ENCODE data around the gene PSMA7.
"Not testable (repeated sequence)": the region's sequence is repeated elsewhere in the genome, so short reads cannot be mapped to it uniquely, and the experiment has no call there.

PSMA7 gene

GRCh38 chr20:62151835-62152364, 8.7 kb upstream of the PSMA7 start:
- no peak for DNase-seq

- no peak for DNase-seq
Measured at GRCh38 chr20:62151225-62151624, 8.0 kb upstream of the PSMA7 start.

GRCh38 chr20:62150310-62150575, 7.0 kb upstream of the PSMA7 start:
- DNase-seq = no peak

GRCh38 chr20:62149532-62150309, 6.5 kb upstream of the PSMA7 start:
- DNase-seq = no peak

- no peak for DNase-seq
Measured at GRCh38 chr20:62148908-62149314, 5.7 kb upstream of the PSMA7 start.

GRCh38 chr20:62148383-62148782, 5.2 kb upstream of the PSMA7 start:
- DNase-seq = not testable (repeated sequence)

GRCh38 chr20:62147528-62147927, 4.3 kb upstream of the PSMA7 start:
- DNase-seq = no peak

GRCh38 chr20:62147125-62147524, 3.9 kb upstream of the PSMA7 start:
- no peak for DNase-seq

- no peak for DNase-seq
Measured at GRCh38 chr20:62146019-62146755, 3.0 kb upstream of the PSMA7 start.

GRCh38 chr20:62145688-62146018, 2.5 kb upstream of the PSMA7 start:
- no peak for DNase-seq

- DNase-seq = peak; percentile 79
Measured at GRCh38 chr20:62143957-62144825, 997 bp upstream of the PSMA7 start.

- peak in 1 of 2 experiments; percentile 48 for DNase-seq
Measured at GRCh38 chr20:62142252-62143080, 728 bp downstream of the PSMA7 start.

GRCh38 chr20:62141397-62142251, 1.6 kb downstream of the PSMA7 start:
- peak; percentile 55 to 60 for DNase-seq

- no peak for DNase-seq
Measured at GRCh38 chr20:62141043-62141396, 2.2 kb downstream of the PSMA7 start.

- no peak for DNase-seq
Measured at GRCh38 chr20:62139636-62140035, 3.6 kb downstream of the PSMA7 start.

- DNase-seq = no peak
Measured at GRCh38 chr20:62138912-62139311, 4.3 kb downstream of the PSMA7 start.

GRCh38 chr20:62138204-62138543, 5.0 kb downstream of the PSMA7 start:
- DNase-seq = no peak

GRCh38 chr20:62137478-62138203, 5.6 kb downstream of the PSMA7 start:
- no peak for DNase-seq

GRCh38 chr20:62137092-62137384, 6.2 kb downstream of the PSMA7 start:
- DNase-seq = no peak

GRCh38 chr20:62136283-62137091, 6.7 kb downstream of the PSMA7 start:
- DNase-seq = peak; percentile 68 to 73
